ENCODE measurements around the gene SMG9.
"Not testable (repeated sequence)": the region's sequence is repeated elsewhere in the genome, so short reads cannot be mapped to it uniquely, and the experiment has no call there.

DNA sequence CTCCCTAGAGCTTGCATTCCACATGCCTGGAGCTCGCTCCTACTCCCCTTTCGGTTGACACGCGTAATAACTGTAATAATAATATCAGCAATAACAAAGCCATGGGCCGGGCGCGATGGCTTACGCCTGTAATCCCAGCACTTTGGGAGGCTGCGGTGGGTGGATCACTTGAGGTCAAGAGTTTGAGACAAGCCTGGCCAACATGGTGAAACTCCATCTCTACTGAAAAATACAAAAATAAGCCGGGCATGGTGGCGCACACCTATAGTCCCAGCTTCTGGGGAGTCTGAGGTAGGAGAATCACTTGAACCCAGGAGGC is 20.1 kb upstream of the SMG9 start:
- TF ChIP-seq POLR2A (IDR thresholded peaks at IDR 0.05; ENCODE audit: low read depth) = not testable (repeated sequence)
- TF ChIP-seq, protein P1, sequence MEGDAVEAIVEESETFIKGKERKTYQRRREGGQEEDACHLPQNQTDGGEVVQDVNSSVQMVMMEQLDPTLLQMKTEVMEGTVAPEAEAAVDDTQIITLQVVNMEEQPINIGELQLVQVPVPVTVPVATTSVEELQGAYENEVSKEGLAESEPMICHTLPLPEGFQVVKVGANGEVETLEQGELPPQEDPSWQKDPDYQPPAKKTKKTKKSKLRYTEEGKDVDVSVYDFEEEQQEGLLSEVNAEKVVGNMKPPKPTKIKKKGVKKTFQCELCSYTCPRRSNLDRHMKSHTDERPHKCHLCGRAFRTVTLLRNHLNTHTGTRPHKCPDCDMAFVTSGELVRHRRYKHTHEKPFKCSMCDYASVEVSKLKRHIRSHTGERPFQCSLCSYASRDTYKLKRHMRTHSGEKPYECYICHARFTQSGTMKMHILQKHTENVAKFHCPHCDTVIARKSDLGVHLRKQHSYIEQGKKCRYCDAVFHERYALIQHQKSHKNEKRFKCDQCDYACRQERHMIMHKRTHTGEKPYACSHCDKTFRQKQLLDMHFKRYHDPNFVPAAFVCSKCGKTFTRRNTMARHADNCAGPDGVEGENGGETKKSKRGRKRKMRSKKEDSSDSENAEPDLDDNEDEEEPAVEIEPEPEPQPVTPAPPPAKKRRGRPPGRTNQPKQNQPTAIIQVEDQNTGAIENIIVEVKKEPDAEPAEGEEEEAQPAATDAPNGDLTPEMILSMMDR (IDR thresholded peaks at IDR 0.05) = not testable (repeated sequence)
